Measurements from ENCODE around the gene LST1.

The LST1 gene

DNA sequence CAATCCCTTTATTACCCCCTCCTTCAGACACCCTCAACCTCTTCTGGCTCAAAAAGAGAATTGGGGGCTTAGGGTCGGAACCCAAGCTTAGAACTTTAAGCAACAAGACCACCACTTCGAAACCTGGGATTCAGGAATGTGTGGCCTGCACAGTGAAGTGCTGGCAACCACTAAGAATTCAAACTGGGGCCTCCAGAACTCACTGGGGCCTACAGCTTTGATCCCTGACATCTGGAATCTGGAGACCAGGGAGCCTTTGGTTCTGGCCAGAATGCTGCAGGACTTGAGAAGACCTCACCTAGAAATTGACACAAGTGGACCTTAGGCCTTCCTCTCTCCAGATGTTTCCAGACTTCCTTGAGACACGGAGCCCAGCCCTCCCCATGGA, 8.5 kb upstream of the LST1 start:
- peak overlapping the region; percentile 79 for H3K4me3 ChIP-seq (ENCODE audit: low read depth, low read length)
- no peak for DNase-seq (ENCODE audit: low read depth)
- TF ChIP-seq, protein P1, sequence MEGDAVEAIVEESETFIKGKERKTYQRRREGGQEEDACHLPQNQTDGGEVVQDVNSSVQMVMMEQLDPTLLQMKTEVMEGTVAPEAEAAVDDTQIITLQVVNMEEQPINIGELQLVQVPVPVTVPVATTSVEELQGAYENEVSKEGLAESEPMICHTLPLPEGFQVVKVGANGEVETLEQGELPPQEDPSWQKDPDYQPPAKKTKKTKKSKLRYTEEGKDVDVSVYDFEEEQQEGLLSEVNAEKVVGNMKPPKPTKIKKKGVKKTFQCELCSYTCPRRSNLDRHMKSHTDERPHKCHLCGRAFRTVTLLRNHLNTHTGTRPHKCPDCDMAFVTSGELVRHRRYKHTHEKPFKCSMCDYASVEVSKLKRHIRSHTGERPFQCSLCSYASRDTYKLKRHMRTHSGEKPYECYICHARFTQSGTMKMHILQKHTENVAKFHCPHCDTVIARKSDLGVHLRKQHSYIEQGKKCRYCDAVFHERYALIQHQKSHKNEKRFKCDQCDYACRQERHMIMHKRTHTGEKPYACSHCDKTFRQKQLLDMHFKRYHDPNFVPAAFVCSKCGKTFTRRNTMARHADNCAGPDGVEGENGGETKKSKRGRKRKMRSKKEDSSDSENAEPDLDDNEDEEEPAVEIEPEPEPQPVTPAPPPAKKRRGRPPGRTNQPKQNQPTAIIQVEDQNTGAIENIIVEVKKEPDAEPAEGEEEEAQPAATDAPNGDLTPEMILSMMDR (IDR thresholded peaks at IDR 0.05; ENCODE audit: low read depth, low read length, missing control alignments) = no peak

DNA sequence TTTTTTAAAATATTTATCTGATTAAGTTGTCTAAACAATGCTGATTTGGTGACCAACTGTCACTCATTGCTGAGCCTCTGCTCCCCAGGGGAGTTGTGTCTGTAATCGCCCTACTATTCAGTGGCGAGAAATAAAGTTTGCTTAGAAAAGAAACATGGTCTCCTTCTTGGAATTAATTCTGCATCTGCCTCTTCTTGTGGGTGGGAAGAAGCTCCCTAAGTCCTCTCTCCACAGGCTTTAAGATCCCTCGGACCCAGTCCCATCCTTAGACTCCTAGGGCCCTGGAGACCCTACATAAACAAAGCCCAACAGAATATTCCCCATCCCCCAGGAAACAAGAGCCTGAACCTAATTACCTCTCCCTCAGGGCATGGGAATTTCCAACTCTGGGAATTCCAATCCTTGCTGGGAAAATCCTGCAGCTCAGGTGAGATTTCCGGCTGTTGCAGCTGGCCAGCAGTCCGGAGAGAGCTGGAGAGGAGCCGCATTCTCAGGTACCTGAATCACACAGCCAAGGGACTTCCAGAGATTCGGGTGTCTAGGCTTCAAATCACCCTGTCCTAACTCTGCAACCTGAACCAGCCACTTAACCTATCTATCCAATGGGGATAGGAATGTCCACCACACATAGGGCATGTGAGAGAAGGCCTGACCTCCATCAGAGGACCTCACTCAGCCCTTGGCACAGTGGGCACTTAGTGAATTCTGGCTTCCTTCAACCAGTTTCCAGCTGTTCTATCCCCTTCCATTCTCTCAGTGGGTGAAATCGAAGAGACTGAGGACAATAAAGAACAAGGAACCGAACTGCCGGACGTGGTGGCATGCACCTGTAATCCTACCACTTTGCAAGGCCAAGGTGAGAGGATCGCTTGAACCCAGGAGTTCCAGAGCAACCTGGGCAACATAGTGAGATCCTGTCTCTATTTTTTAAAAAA, 7.6 kb upstream of the LST1 start:
- TF ChIP-seq, protein P1 (IDR thresholded peaks at IDR 0.05; ENCODE audit: low read depth, low read length, missing control alignments) = no peak
- no peak for DNase-seq (ENCODE audit: low read depth)

DNA sequence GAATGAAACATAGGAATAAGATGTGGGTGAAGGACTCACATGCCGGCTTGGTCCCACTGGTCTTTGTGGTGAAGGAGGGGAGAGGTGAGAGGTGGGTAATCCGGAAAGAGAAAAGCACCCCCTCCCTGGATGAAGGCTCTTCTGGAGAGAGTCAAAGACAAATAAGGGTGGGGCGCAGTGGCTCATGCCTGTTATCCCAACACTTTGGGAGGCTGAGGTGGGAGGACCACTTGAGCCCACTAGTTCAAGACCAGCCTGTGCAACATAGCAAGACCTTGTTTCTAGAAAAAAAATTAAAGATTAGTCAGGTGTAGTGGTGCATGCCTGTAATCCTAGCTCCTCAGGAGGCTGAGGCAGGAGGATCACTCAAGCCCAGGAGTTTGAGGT, 7.0 kb upstream of the LST1 start:
- no peak for DNase-seq (ENCODE audit: low read depth)
- TF ChIP-seq, protein P1 (IDR thresholded peaks at IDR 0.05; ENCODE audit: low read depth, low read length, missing control alignments) = no peak
- peak overlapping the region; percentile 79; the same call in 1 of the 2 replicates for H3K4me3 ChIP-seq (ENCODE audit: low read depth, low read length)

More for the DNA sequence above, 7.6 kb upstream of the LST1 start:
- H3K4me3 ChIP-seq (ENCODE audit: low read depth, low read length) = peak overlapping the region; percentile 79

DNA sequence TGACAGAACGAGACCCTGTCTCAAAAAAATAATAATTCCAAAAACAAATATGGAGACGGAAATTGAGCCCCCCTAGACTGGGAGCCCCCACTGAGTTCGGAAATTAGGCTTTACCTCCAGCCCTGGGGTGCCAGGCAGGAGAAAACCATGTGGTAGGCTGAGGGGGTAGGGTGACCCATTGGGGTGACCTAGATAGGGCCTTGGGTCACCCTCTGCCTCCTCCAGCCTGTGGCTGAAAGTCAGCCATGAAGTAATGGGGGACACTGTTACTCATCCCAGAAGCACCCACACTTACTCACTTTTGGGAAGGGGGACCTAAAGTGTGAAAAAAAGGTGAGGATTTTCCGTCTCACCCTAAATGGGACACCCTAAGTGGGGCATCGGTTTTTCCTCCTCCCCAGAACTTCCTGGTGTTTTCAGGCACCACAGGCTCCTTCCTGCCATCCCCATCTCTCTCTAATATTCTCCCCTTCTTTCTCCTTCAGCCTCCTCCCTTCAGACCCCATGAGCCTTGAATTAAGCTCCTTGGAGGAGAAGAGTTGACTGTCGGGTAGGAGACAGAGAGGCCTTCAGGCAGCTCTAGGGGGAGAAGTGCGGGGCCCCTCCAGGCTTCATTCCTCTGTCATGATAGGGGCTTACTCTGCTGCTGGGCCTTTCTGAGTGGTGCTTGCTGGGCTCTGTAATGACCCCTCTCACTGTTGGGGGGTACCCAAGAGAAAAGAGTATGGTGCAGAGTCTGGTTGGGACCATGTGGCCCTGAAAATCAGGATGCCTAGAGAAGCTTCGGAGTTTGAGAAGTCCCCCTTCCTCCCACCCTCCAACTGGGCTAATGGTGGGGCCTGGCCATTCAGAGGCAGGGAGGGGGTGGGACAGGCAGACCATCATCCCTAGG, 6.3 kb upstream of the LST1 start:
- no peak for DNase-seq (ENCODE audit: low read depth)
- TF ChIP-seq, protein P1 (IDR thresholded peaks at IDR 0.05; ENCODE audit: low read depth, low read length, missing control alignments) = no peak
- peak overlapping the region; percentile 87 for H3K4me3 ChIP-seq (ENCODE audit: low read depth, low read length)

DNA sequence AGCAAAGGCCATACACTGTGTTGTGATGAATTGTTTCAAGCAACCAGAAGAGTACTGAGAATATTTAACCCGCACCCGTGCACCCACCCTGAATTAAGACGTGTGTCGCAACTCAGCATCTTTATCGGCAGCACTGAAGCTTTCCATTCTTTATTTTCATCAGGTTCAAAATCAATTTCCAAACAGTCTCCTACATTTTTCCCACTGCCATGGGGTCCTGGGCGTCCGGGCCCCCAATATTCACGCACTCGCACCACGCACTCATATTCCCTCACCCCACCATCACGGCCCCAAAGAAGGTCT, 5.7 kb upstream of the LST1 start:
- peak overlapping the region; percentile 87 for H3K4me3 ChIP-seq (ENCODE audit: low read depth, low read length)
- TF ChIP-seq, protein P1 (IDR thresholded peaks at IDR 0.05; ENCODE audit: low read depth, low read length, missing control alignments) = no peak
- DNase-seq (ENCODE audit: low read depth) = no peak

DNA sequence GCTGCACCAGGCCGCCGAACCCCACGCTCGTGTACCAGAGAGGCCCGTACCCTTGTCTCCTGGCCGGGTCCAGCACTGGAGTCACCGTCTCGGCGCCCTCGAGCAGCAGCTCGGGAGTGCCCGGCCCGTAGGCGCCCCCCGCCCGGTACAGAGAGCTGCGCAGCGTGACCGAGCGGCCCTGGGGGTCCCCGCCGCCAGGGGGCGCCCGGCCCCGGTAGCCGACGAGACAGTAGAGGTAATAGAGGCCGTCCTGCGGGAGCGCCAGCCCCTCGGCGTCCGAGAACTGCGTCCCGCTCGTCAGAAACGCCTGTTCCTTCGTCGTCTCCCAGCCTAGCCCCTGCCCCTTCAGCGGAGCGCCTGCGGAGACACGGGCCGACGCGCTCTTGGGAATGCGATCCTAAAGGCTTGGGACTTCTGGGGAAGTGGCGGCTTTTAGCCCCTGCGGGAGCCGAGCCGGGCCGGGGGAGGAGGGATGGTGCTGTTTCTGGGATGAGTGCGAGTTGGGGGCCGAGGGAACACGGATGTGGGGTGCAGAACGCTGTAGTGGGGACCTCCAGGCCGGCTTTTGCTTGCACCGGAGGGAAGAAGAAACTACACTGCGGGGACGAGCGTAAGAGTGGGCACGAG, 5.2 kb upstream of the LST1 start:
- H3K4me3 ChIP-seq (ENCODE audit: low read depth, low read length) = peak overlapping the region; percentile 87
- no peak for DNase-seq (ENCODE audit: low read depth)
- TF ChIP-seq, protein P1 (IDR thresholded peaks at IDR 0.05; ENCODE audit: low read depth, low read length, missing control alignments) = peak; percentile 96

Data from GM12864 (cell line).